OCI-LY1 (cell line): Measurements from ENCODE around the gene TMEM218.

Experiments
- CTCF ChIP-seq: fragments of 200-600 bp; sonication (generic), shearing (Covaris generic); IDR thresholded peaks from 2 replicates; pipeline ENCODE4 v1.5.1; 2017; ENCODE audit warnings: mild to moderate bottlenecking, antibody characterized with exemption, low read length, moderate library complexity, mixed read lengths
- EZH2 ChIP-seq: fragments of 200-600 bp; sonication (generic), shearing (Covaris generic); IDR thresholded peaks from 2 replicates; pipeline ENCODE4 v1.8.0; 2017; ENCODE audit warnings: borderline replicate concordance, mixed run types, mild to moderate bottlenecking, antibody characterized with exemption, low read length, moderate library complexity, mixed read lengths

GRCh38 chr11:125092669-125093068, 18.8 kb downstream of the TMEM218 start:
- TF ChIP-seq CTCF = no peak
- TF ChIP-seq EZH2 = no peak
